ENCODE results near the gene CDC25B. TPM values are rescaled to one million over a fixed set of nuclear protein-coding genes. Genes with fewer than 3 reads are reported as not detected.
"Not testable (repeated sequence)": the region's sequence is repeated elsewhere in the genome, so short reads cannot be mapped to it uniquely, and the experiment has no call there.

The CDC25B gene
- total RNA-seq, 1 donor from 2014 or later = 6.1 TPM

DNA sequence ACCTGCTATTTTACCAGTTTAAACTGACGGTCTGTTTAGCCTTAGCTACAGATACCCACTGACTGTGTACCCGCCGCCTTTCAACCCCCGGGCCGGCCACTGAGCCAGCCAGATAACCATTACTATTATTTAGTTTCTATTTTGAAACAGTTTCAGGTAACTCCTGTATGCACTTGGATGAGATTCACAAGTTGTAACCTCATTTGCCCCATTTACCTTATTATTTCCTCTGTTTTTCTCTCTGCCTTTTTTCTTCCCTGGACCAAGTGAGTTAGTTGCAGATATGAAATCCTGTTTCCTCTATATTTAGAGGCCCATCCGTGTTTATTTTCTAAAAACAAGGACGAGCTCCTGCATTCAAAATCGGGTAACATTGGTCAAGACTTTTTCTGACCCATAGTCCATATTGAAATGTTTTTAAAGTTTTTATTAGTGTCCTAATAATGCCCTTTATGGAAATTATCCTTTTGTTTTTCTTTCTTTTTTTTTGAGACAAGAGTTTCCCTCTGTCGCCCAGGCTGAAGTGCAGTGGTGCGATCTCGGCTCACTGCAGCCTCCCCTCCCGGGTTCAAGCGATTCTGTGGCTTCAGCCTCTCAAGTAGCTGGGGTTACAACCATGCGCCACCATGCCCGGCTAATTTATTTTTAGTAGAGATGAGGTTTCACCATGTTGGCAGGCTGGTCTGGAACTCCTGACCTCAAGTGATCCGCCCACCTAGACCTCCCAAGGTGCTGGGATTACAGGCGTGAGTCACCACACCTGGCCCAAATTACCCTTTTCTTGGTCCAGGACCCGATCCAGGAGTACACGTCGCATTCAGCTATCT is 25.0 kb downstream of the CDC25B start:
- FAIRE-seq = no peak

GRCh38 chr20:3821996-3822395 is 25.9 kb downstream of the CDC25B start:
- FAIRE-seq = no peak
- DNase-seq (ENCODE audit: low spot score in 2 of 2) = no peak

More for the DNA sequence above, 25.0 kb downstream of the CDC25B start:
- DNase-seq (ENCODE audit: low spot score in 2 of 2) = no peak

- FAIRE-seq = no peak
- no peak for DNase-seq (ENCODE audit: low spot score in 2 of 2)
Observed at GRCh38 chr20:3823881-3824280, 27.8 kb downstream of the CDC25B start.

GRCh38 chr20:3825526-3825925 is 29.4 kb downstream of the CDC25B start:
- FAIRE-seq = no peak
- DNase-seq (ENCODE audit: low spot score in 2 of 2) = no peak

DNA sequence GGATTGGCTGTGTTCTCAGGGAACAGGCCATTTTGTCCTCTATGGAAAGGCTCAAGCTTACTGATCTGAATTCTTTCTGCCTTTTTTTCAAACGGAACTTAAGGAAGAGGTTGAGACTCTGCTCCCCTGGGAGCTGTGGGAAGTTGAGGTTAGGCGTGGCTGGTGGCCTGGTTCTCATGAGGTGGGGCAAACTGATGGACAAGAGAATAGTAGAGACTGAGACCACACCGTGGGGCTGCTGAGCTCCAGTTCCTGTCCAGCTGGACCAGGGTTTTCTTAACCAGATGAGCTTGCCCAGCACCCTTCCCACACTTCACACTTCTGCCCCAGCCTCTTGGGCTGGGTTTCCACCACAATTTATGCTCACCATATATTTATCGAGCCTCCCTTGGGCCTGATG is 30.3 kb downstream of the CDC25B start:
- FAIRE-seq (no peak), DNase-seq (ENCODE audit: low spot score in 2 of 2) (no peak)

DNA sequence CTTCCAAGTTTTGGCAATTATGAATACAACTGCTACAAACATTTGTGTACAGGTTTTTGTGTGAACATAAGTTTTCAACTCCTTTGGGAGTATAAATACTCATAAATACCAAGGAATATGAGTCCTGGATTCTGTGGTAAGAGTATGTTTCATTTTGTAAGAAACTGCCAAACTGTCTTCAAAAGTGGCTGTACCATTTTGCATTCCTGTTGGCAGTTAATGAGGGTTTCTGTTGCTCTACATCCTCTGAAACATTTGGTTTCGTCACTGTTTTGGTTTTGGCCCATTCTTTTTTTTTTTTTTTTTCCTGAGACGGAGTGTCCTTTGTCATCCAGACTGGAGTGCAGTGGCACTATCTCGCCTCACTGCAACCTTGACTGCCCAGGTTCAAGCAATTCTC is 32.7 kb downstream of the CDC25B start:
- FAIRE-seq (no peak), DNase-seq (ENCODE audit: low spot score in 2 of 2) (no peak)

DNA sequence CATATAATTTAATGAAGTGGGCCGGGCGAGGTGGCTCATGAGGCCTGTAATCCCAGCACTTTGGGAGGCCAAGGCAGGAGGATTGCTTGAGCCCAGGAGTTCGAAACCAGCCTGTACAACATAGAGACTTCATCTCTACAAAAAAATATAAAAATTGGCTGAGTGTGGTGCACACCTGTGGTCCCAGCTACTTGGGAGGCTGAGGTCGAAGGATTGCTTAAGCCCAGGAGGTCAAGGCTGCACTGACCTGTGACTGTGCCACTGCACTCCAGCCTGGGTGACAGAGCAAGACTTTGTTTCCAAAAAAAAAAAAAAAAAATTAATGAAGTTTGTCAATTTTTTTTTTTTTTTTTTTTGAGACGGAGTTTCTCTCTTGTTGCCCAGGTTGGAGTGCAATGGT is 33.8 kb downstream of the CDC25B start:
- not testable (repeated sequence) for DNase-seq (ENCODE audit: low spot score in 2 of 2); FAIRE-seq

GRCh38 chr20:3836132-3836531 is 40.0 kb downstream of the CDC25B start:
- FAIRE-seq = no peak

DNA sequence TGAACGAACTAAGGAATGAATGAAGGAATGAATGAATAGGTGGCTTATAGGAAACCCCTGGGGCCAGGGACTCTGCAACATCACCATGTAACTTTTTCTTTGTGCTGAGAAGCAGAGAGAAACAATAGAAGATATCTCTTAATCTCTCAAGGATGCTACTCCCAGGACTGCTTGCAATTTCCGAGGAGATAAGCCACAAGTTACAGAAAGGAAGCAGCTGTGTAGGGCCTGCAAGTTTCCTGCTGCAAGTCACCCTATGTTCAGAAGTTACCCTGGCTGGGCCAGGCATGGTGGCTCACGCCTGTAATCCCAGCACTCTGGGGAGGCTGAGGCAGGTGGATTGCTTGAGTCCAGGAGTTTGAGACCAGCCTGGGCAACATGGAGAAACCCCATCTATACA is 43.2 kb downstream of the CDC25B start:
- DNase-seq (ENCODE audit: low spot score in 2 of 2) (no peak), FAIRE-seq (no peak)

More at GRCh38 chr20:3836132-3836531, 40.0 kb downstream of the CDC25B start:
- no peak for DNase-seq (ENCODE audit: low spot score in 2 of 2)

GRCh38 chr20:3840201-3840600 is 44.1 kb downstream of the CDC25B start:
- FAIRE-seq; DNase-seq (ENCODE audit: low spot score in 2 of 2): not testable (repeated sequence)

GRCh38 chr20:3842348-3842930 is 46.3 kb downstream of the CDC25B start:
- no peak for DNase-seq (ENCODE audit: low spot score in 2 of 2)
- no peak for FAIRE-seq

DNA sequence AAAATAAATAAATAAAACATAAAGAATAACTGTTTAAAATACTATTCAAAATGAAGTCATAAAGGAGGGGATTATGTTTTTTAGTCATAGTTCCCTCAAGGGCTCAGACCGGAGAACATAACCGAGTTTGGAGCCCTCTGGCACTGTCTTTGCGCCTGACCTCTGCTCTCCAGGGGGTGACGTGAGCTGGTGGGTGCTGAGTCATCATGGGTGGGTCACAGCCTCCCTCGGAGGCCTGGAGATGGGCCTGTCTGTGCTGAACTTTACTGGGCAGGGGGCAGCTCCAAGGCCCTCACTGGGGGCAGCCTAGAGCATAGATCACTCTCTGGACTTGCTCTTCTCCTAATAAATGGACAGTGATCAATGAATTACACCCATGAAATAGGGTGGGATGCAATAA is 47.4 kb downstream of the CDC25B start:
- DNase-seq (ENCODE audit: low spot score in 2 of 2) (no peak), FAIRE-seq (no peak)

GRCh38 chr20:3843990-3844619 is 48.0 kb downstream of the CDC25B start:
- DNase-seq (ENCODE audit: low spot score in 2 of 2); FAIRE-seq: not testable (repeated sequence)

DNA sequence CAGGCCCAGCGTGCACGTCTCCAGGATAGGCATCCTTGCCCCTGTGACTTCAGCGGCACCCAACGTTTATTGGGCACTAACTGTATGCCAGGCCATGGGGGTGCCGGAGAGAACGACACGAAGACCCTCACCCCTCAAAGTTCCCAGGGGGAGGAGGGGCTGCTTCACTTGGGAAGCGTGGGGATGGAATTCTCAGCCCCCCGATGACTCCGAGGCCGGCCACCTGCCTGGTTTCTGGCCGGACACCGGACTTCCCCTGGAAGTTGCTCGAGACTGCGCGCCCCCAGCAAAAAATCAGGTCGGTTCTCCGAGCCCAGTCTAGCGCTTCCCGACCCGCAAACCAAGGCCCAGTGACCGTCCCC is 50.2 kb downstream of the CDC25B start:
- DNase-seq (ENCODE audit: low spot score in 2 of 2) (peak in 1 of 2 donors; percentile 44), FAIRE-seq (no peak)

- peak; percentile 94 to 96 for DNase-seq (ENCODE audit: low spot score in 2 of 2)
- FAIRE-seq = no peak
Observed at GRCh38 chr20:3846740-3847428, 50.8 kb downstream of the CDC25B start, which contains the start of gene MAVS. MAVS (plus strand) TSS chr20:3846834; CDS start chr20:3854625, 7,791 bp downstream.

DNA sequence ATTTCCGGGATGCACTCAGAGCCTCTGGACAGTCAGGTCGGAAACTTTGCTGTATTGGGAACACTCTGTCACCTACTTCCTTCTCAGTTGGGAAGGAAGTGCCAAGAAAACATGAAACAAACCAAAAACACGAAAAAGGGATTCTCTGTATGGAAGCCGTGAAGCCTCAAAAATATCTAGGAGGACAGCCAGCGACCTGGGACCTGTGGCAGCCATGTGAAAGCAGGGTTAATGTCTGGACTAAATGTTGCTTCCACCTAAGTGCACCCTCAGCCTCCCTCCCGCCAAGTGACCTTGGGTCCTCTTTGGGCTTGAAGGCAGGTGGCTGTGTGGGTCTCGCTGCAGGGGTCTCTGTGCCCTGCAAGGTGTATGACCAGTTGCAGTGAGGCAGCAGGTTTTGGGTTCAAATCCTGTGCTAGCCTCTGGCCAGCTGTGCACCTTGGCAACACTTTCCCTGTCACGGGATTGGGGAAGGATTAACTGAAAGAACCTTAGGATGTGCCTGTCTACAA is 51.4 kb downstream of the CDC25B start:
- no peak for DNase-seq (ENCODE audit: low spot score in 2 of 2)
- FAIRE-seq = no peak

DNA sequence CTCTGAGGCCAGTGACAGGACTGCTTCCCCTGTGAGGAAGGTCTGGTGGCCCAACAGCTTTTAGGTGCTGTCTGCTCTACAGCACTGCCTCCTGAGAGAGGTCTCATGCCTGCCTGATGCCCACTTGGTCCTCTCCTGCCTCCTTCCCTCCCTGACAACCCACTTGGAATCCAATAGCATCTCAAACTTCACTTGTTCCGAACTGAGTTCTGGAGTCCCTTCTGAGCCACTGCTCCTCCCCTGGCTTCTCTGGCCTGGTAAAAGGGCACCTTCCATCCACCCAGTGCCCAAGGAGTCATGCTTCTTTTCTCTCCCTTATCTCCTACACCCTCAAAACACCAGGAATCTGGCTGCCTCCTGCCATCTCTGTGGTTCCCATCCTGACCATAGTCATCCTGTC is 52.5 kb downstream of the CDC25B start:
- FAIRE-seq (no peak), DNase-seq (ENCODE audit: low spot score in 2 of 2) (no peak)

DNA sequence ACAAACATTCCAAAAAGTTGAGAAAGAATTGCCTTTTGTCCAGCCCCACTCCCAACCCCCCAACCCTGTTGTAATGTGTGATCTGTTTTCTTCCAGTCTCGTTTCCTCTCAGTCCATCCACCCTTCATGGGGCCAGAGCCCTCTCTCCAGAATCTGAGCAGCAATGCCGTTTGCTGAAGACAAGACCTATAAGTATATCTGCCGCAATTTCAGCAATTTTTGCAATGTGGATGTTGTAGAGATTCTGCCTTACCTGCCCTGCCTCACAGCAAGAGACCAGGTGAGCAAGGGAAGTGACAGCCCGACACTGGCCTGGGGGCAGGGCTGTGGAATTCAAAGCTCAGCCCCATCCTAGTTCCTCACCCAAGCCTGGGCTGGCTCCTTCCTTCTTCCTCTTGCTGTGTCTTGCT is 58.4 kb downstream of the CDC25B start:
- FAIRE-seq = no peak
- DNase-seq (ENCODE audit: low spot score in 2 of 2) = no peak

Measured in frontal cortex (tissue), 4 donors.